Tibial nerve (tissue), 4 donors: Measurements from ENCODE around the gene KRTAP24-1. TPM values are rescaled to one million over a fixed set of nuclear protein-coding genes. Genes with fewer than 3 reads are reported as not detected.

ENCODE experiments used
- DNase-seq, 2 donors: peaks; one replicate each; pipeline ENCODE4 v3.0.0-alpha.2; 2019; ENCODE audit warnings: low spot score in 2 of 2
- H3K27ac ChIP-seq, 4 donors: fragments of 200-600 bp; sonication (generic) in 3 of 4; one replicate each; pipeline ENCODE4 v1.5.1; 2017 to 2019; ENCODE audit warnings: mild to moderate bottlenecking in 1 of 4
- H3K27me3 ChIP-seq, 2 donors: fragments of 200-600 bp; sonication (generic) in 1 of 2; one replicate each; pipeline versions ENCODE4 v1.5.1 to v1.6.0; 2017 to 2019
- H3K36me3 ChIP-seq, 3 donors: fragments of 200-600 bp; sonication (generic); one replicate each; pipeline ENCODE4 v1.5.1; 2018 to 2019
- H3K4me1 ChIP-seq, 4 donors: fragments of 200-600 bp; sonication (generic) in 3 of 4; one replicate each; pipeline ENCODE4 v1.5.1; 2017 to 2019
- H3K4me3 ChIP-seq, 4 donors: fragments of 200-600 bp; sonication (generic) in 3 of 4; one replicate each; pipeline ENCODE4 v1.5.1; 2017 to 2019; ENCODE audit warnings: mild to moderate bottlenecking in 1 of 4, moderate library complexity in 1 of 4
- H3K9me3 ChIP-seq, 4 donors: fragments of 200-600 bp; sonication (generic) in 3 of 4; one replicate each; pipeline ENCODE4 v1.5.1; 2017 to 2019
- EP300 ChIP-seq, 2 donors: sonication (generic); formaldehyde crosslinking; IDR thresholded peaks; one replicate each; pipeline ENCODE4 v1.6.1; 2017; ENCODE audit warnings: antibody characterized with exemption in 2 of 2, mild to moderate bottlenecking in 1 of 2
- POLR2A ChIP-seq, 2 donors: fragments of 450-650 bp; IDR thresholded peaks; one replicate each; pipeline ENCODE4 v1.6.1; 2017; ENCODE audit warnings: antibody characterized with exemption in 2 of 2, mild to moderate bottlenecking in 2 of 2, moderate library complexity in 2 of 2
- WGBS, 2 donors: methylation state at CpG; one replicate each; pipeline ENCODE4 v1.1.5; 2018; 5-methylcytosine and 5-hydroxymethylcytosine counted together
- total RNA-seq, 4 donors: library from RNA; depleted of rRNA; stranded (reverse); fragments of >200 nt; gene quantifications; one replicate each; pipeline ENCODE4 v1.1.0, GENCODE V29; 2016
- TF ChIP-seq, protein P1 (sequence below), 5 experiments: fragments of 200-600 bp in 3 of 5; fragments of 450-650 bp in 2 of 5; sonication (generic) in 3 of 5; IDR thresholded peaks; one replicate each; pipeline ENCODE4 v1.5.1; 2016 to 2019; ENCODE audit warnings: antibody characterized with exemption in 5 of 5, mild to moderate bottlenecking in 3 of 5, moderate library complexity in 2 of 5

The KRTAP24-1 gene
- total RNA-seq, 4 donors from 2014 or later, result not detected

- WGBS, 2 donors, result 97 to 98% methylated on average over 1 of the region's 1 CpG
- H3K4me1 ChIP-seq, result peaks cover 0 to 11% (median 3%) of the 10 kb centered on the region in 4 donors
- no peak overlapping the region for H3K27ac ChIP-seq
- H3K4me3 ChIP-seq, result no peak overlapping the region
- H3K27me3 ChIP-seq, result no peaks in the 10 kb centered on the region
- no peak for TF ChIP-seq POLR2A (IDR thresholded peaks at IDR 0.05)
- TF ChIP-seq, protein P1, sequence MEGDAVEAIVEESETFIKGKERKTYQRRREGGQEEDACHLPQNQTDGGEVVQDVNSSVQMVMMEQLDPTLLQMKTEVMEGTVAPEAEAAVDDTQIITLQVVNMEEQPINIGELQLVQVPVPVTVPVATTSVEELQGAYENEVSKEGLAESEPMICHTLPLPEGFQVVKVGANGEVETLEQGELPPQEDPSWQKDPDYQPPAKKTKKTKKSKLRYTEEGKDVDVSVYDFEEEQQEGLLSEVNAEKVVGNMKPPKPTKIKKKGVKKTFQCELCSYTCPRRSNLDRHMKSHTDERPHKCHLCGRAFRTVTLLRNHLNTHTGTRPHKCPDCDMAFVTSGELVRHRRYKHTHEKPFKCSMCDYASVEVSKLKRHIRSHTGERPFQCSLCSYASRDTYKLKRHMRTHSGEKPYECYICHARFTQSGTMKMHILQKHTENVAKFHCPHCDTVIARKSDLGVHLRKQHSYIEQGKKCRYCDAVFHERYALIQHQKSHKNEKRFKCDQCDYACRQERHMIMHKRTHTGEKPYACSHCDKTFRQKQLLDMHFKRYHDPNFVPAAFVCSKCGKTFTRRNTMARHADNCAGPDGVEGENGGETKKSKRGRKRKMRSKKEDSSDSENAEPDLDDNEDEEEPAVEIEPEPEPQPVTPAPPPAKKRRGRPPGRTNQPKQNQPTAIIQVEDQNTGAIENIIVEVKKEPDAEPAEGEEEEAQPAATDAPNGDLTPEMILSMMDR (IDR thresholded peaks at IDR 0.05), result no peak
- TF ChIP-seq EP300 (IDR thresholded peaks at IDR 0.05), result no peak
- DNase-seq, result no peak
- H3K36me3 ChIP-seq, result no peaks in the 10 kb centered on the region
- no peaks in the 10 kb centered on the region for H3K9me3 ChIP-seq
These were observed 50.7 kb downstream of the KRTAP24-1 start for GRCh38 chr21:30232011-30232410.

Other genes starting within 250 kb of the KRTAP24-1 start
- not detected for gene CLDN17, start 116.1 kb downstream of the KRTAP24-1 start, total RNA-seq
- not detected for gene CLDN8, start 66.9 kb downstream of the KRTAP24-1 start, total RNA-seq
- gene KRTAP25-1, start 6.6 kb upstream of the KRTAP24-1 start, total RNA-seq, result not detected
- not detected for gene KRTAP26-1, start 37.4 kb upstream of the KRTAP24-1 start, total RNA-seq
- gene KRTAP27-1, start 54.7 kb upstream of the KRTAP24-1 start, total RNA-seq, result not detected
- not detected for gene KRTAP23-1, start 65.7 kb upstream of the KRTAP24-1 start, total RNA-seq
- gene KRTAP13-2, start 89.3 kb upstream of the KRTAP24-1 start, total RNA-seq, result not detected
- not detected for gene KRTAP13-1, start 113.1 kb upstream of the KRTAP24-1 start, total RNA-seq
- not detected for gene KRTAP13-3, start 143.0 kb upstream of the KRTAP24-1 start, total RNA-seq
- gene KRTAP13-4, start 147.3 kb upstream of the KRTAP24-1 start, total RNA-seq, result not detected
- not detected for gene KRTAP15-1, start 157.3 kb upstream of the KRTAP24-1 start, total RNA-seq
- not detected for gene KRTAP19-1, start 197.4 kb upstream of the KRTAP24-1 start, total RNA-seq
- not detected for gene KRTAP19-2, start 204.5 kb upstream of the KRTAP24-1 start, total RNA-seq
- gene KRTAP19-3, start 209.1 kb upstream of the KRTAP24-1 start, total RNA-seq, result not detected
- gene KRTAP19-4, start 214.2 kb upstream of the KRTAP24-1 start, total RNA-seq, result not detected
- not detected for gene KRTAP19-5, start 219.2 kb upstream of the KRTAP24-1 start, total RNA-seq